GM18909 (cell line): ENCODE data around the gene C11orf87.

Experiments used
- ATAC-seq: cut with Tn5 transposase; IDR thresholded peaks from one replicate; pipeline ENCODE4 v1.9.1; 2021; ENCODE audit warnings: mild to moderate bottlenecking; ENCODE audit not compliant: unreplicated experiment, poor library complexity

Gene C11orf87

GRCh38 chr11:109421981-109422869 lies at the start of gene C11orf87:
Gene C11orf87, plus strand, starts transcription at chr11:109422190. Its CDS starts 1,444 bp downstream, at chr11:109423634.
- ATAC-seq: no peak

- no peak for ATAC-seq
These were observed 48.0 kb upstream of the C11orf87 start for GRCh38 chr11:109374032-109374431.

- no peak for ATAC-seq
These were observed 47.5 kb upstream of the C11orf87 start for GRCh38 chr11:109374441-109374840.

- ATAC-seq: no peak
These were observed 44.8 kb upstream of the C11orf87 start for GRCh38 chr11:109377039-109377742.

- no peak for ATAC-seq
These were observed 44.0 kb upstream of the C11orf87 start for GRCh38 chr11:109378034-109378433.

- ATAC-seq: no peak
These were observed 38.7 kb upstream of the C11orf87 start for GRCh38 chr11:109383306-109383705.

GRCh38 chr11:109384873-109385272 lies 37.1 kb upstream of the C11orf87 start:
- ATAC-seq: no peak

- no peak for ATAC-seq
These were observed 33.0 kb upstream of the C11orf87 start for GRCh38 chr11:109388982-109389381.

- ATAC-seq: no peak
These were observed 31.2 kb upstream of the C11orf87 start for GRCh38 chr11:109390752-109391151.

- ATAC-seq: no peak
These were observed 20.4 kb upstream of the C11orf87 start for GRCh38 chr11:109401545-109401944.

GRCh38 chr11:109405671-109406070 lies 16.3 kb upstream of the C11orf87 start:
- ATAC-seq: no peak

- ATAC-seq: no peak
These were observed 5.4 kb upstream of the C11orf87 start for GRCh38 chr11:109416601-109417000.

GRCh38 chr11:109422870-109423465 lies 978 bp downstream of the C11orf87 start:
- ATAC-seq: no peak

- no peak for ATAC-seq
These were observed 1.6 kb downstream of the C11orf87 start for GRCh38 chr11:109423466-109424190.

GRCh38 chr11:109424901-109425300 lies 2.9 kb downstream of the C11orf87 start:
- no peak for ATAC-seq

- no peak for ATAC-seq
These were observed 3.6 kb downstream of the C11orf87 start for GRCh38 chr11:109425554-109425953.

GRCh38 chr11:109426442-109427240 lies 4.7 kb downstream of the C11orf87 start:
- ATAC-seq: no peak

GRCh38 chr11:109432105-109432504 lies 10.1 kb downstream of the C11orf87 start:
- ATAC-seq: no peak

- no peak for ATAC-seq
These were observed 11.8 kb downstream of the C11orf87 start for GRCh38 chr11:109433753-109434256.
